LNCaP clone FGC (cell line): Measurements from ENCODE around the gene GNA12.

Experiments used
- DNase-seq: peaks from one replicate; pipeline ENCODE4 v3.0.0-alpha.2; 2011; ENCODE audit warnings: low read depth
- H3K4me3 ChIP-seq: 2 replicates; pipeline ENCODE4 v1.5.1; 2011; ENCODE audit warnings: mild to moderate bottlenecking, low read depth, low read length, control low read depth
- TF ChIP-seq, protein P1 (sequence below): IDR thresholded peaks from 2 replicates; pipeline ENCODE4 v1.5.1; 2012; ENCODE audit warnings: mild to moderate bottlenecking; ENCODE audit not compliant: control insufficient read depth, insufficient read depth; ENCODE audit errors: extremely low read depth

The GNA12 gene

GRCh38 chr7:2691011-2691707 lies 152.9 kb downstream of the GNA12 start:
- DNase-seq: no peak
- no peak overlapping the region for H3K4me3 ChIP-seq
- TF ChIP-seq, protein P1, sequence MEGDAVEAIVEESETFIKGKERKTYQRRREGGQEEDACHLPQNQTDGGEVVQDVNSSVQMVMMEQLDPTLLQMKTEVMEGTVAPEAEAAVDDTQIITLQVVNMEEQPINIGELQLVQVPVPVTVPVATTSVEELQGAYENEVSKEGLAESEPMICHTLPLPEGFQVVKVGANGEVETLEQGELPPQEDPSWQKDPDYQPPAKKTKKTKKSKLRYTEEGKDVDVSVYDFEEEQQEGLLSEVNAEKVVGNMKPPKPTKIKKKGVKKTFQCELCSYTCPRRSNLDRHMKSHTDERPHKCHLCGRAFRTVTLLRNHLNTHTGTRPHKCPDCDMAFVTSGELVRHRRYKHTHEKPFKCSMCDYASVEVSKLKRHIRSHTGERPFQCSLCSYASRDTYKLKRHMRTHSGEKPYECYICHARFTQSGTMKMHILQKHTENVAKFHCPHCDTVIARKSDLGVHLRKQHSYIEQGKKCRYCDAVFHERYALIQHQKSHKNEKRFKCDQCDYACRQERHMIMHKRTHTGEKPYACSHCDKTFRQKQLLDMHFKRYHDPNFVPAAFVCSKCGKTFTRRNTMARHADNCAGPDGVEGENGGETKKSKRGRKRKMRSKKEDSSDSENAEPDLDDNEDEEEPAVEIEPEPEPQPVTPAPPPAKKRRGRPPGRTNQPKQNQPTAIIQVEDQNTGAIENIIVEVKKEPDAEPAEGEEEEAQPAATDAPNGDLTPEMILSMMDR: no peak

- DNase-seq: no peak
- H3K4me3 ChIP-seq: no peak overlapping the region
- TF ChIP-seq, protein P1: no peak
These were observed 154.0 kb downstream of the GNA12 start for GRCh38 chr7:2689951-2690705.

GRCh38 chr7:2689343-2689847 lies 154.7 kb downstream of the GNA12 start:
- H3K4me3 ChIP-seq: no peak overlapping the region
- TF ChIP-seq, protein P1: no peak
- DNase-seq: no peak

DNA sequence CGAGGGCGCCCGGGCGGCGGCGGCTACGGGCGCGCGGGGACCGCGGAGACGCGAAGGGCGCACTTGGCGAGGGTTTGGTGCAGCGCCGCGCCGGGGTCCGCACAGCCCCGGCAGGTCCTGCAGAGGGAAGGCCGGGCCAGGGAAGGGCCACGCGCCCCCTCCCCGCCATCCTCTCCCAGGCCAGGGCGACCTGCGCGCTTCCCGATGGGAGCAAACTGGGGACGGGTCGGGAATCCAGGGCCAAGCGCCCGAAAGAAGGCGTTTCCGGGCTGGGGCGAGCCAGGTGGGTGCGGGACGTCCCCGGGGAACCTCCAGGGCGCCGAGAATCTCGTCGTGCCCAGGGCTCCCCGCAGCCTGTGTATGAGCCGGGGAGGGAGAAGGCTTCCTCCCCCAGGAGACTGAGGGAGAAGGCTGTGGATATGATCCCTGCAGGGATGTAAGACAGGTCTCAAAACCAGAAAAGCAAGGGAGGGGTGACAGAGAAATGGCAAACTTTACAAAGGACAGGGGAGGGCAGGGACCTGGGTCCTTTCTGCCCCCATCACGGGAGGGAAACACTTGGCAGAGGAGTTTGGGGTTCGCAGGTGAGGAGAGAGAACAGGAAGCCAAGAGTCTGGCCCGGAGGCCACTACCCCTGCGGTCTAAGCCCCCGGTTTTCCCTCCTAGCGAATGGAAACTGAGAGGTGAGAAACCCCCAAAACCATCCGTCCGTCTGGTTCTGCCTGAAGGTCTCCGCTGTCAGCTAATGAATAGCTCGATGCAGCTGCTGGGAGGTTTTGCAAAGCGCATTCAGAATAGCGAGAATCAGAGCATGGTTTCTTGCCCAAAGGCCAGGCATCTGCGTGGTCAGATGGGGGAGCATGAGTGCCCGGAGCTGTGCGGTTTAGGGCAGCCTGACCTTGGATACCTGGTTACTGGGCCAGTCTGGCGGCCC lies 155.4 kb downstream of the GNA12 start:
- H3K4me3 ChIP-seq: no peak overlapping the region
- no peak for DNase-seq
- TF ChIP-seq, protein P1: no peak

DNA sequence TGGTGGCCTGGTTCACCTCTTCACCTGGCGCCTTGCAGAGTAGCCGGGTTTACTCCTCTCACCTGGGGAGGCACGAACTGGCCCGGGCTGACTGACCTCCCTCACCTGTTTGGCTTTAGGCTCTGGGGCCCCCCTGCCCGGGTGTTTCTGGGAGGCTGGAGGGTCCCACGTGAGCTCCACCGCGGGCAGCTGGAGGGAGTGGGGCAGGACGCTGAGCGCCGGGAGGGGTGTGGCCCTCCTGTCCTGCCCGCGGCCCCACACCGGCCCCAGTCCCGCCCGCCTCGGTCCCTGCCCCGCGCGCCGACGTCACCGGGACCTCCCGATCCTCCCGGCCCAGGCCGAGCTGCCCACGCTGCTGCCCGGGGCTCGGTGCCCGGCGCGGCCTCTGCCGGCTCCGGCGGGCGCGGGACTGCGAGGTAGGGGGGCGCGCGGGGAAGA lies 156.2 kb downstream of the GNA12 start, which contains the start of gene AMZ1:
Gene AMZ1 (plus strand): TSS at position 322 of the 438 bp plus-strand sequence. CDS start 12,250 bp downstream, outside the sequence.
- H3K4me3 ChIP-seq: no peak within 1 kb of the TSS
- no peak for DNase-seq
- TF ChIP-seq, protein P1: no peak

GRCh38 chr7:2687338-2687869 lies 156.7 kb downstream of the GNA12 start:
- DNase-seq: no peak
- TF ChIP-seq, protein P1: no peak
- no peak overlapping the region for H3K4me3 ChIP-seq
